HEK293 (cell line): Measurements from ENCODE around the gene ATP8A1.

Experiments
- ZBTB7A ChIP-seq: fragments of 450-650 bp; formaldehyde crosslinking; IDR thresholded peaks from 2 replicates; pipeline ENCODE4 v1.5.1; 2016; ENCODE audit warnings: low read depth, missing biosample characterization, missing genetic modification characterization
- ZNF501 ChIP-seq: fragments of 450-650 bp; formaldehyde crosslinking; IDR thresholded peaks from 2 replicates; pipeline ENCODE4 v1.5.1; 2016; ENCODE audit warnings: missing biosample characterization, missing genetic modification characterization
- ZNF670 ChIP-seq: fragments of 450-650 bp; formaldehyde crosslinking; IDR thresholded peaks from 2 replicates; pipeline ENCODE4 v1.5.1; 2016; ENCODE audit warnings: missing biosample characterization, missing genetic modification characterization, low read depth
- ZNF677 ChIP-seq: fragments of 450-650 bp; IDR thresholded peaks from 2 replicates; pipeline ENCODE4 v1.5.0; 2018; ENCODE audit warnings: missing biosample characterization, mild to moderate bottlenecking, missing genetic modification characterization, moderate library complexity
- ZNF837 ChIP-seq: fragments of 450-650 bp; formaldehyde crosslinking; IDR thresholded peaks from 2 replicates; pipeline ENCODE4 v1.5.1; 2016; ENCODE audit warnings: missing biosample characterization, missing genetic modification characterization
- ZSCAN23 ChIP-seq: fragments of 450-650 bp; formaldehyde crosslinking; IDR thresholded peaks from 2 replicates; pipeline ENCODE4 v1.5.1; 2016; ENCODE audit warnings: missing biosample characterization, missing genetic modification characterization
- TF ChIP-seq, protein P1 (sequence below): fragments of 450-650 bp; formaldehyde crosslinking; IDR thresholded peaks from 2 replicates; pipeline ENCODE4 v1.5.1; 2016; ENCODE audit warnings: missing biosample characterization, missing genetic modification characterization
- TF ChIP-seq, protein P2 (sequence below): fragments of 450-650 bp; formaldehyde crosslinking; IDR thresholded peaks from 2 replicates; pipeline ENCODE4 v1.5.1; 2016; ENCODE audit warnings: missing biosample characterization, missing genetic modification characterization

DNA sequence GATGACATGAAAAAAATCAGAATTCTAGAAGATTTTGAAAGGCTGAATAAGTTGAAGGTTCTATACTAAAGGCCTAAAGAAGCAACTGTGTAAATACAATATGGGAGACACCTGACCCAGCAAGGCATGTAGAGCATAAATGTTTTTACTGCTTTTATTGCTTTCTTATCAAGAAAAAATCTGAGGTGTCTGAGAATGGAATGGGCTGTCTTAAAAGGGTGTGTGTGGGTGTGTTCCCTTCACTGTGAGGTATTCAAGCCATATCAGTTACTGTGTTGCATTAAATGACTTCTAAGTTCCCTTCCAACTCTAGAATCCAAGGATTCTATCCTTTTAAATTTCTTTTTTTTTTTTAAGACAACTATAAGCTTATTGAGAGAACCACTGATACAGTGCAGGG, 15.7 kb downstream of the ATP8A1 start:
- TF ChIP-seq, protein P1, sequence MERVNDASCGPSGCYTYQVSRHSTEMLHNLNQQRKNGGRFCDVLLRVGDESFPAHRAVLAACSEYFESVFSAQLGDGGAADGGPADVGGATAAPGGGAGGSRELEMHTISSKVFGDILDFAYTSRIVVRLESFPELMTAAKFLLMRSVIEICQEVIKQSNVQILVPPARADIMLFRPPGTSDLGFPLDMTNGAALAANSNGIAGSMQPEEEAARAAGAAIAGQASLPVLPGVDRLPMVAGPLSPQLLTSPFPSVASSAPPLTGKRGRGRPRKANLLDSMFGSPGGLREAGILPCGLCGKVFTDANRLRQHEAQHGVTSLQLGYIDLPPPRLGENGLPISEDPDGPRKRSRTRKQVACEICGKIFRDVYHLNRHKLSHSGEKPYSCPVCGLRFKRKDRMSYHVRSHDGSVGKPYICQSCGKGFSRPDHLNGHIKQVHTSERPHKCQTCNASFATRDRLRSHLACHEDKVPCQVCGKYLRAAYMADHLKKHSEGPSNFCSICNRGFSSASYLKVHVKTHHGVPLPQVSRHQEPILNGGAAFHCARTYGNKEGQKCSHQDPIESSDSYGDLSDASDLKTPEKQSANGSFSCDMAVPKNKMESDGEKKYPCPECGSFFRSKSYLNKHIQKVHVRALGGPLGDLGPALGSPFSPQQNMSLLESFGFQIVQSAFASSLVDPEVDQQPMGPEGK (tag by site-specific recombination) = no peak
- TF ChIP-seq, protein P2, sequence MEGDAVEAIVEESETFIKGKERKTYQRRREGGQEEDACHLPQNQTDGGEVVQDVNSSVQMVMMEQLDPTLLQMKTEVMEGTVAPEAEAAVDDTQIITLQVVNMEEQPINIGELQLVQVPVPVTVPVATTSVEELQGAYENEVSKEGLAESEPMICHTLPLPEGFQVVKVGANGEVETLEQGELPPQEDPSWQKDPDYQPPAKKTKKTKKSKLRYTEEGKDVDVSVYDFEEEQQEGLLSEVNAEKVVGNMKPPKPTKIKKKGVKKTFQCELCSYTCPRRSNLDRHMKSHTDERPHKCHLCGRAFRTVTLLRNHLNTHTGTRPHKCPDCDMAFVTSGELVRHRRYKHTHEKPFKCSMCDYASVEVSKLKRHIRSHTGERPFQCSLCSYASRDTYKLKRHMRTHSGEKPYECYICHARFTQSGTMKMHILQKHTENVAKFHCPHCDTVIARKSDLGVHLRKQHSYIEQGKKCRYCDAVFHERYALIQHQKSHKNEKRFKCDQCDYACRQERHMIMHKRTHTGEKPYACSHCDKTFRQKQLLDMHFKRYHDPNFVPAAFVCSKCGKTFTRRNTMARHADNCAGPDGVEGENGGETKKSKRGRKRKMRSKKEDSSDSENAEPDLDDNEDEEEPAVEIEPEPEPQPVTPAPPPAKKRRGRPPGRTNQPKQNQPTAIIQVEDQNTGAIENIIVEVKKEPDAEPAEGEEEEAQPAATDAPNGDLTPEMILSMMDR (tag by site-specific recombination) = no peak
- TF ChIP-seq ZSCAN23 (tag by site-specific recombination) (no peak), ZNF677 (tag by site-specific recombination) (no peak), ZNF670 (tag by site-specific recombination) (no peak), ZNF501 (tag by site-specific recombination) (no peak), ZNF837 (tag by site-specific recombination) (no peak), ZBTB7A (tag by site-specific recombination) (no peak)
